Smooth muscle cell of the brain vasculature (primary cell): ENCODE measurements around the gene OTUB2.

Source experiments
- DNase-seq: peaks from one replicate; pipeline ENCODE4 v3.0.0-alpha.2; 2012; ENCODE audit warnings: low read depth, low spot score

The OTUB2 gene

DNA sequence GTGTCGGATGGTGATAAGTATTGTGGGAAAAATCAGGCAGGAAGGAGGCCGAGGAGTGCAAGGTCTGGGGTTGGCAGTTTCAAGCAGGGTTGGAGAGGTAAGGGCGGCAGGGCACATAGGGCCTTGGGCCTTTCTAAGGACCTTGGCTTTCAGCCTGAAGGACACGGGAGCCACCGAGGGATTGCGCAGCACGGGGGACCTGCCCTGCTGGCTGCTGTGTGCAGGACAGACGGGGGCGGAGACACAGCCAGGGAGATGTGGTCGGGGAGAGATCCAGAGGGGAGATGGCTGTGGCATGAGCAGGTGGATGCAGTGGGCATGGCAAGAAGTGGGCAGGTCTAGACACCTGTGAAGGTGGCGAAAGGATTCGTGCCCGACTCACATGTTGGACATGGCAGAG lies 14.7 kb downstream of the OTUB2 start:
- no peak for DNase-seq

DNA sequence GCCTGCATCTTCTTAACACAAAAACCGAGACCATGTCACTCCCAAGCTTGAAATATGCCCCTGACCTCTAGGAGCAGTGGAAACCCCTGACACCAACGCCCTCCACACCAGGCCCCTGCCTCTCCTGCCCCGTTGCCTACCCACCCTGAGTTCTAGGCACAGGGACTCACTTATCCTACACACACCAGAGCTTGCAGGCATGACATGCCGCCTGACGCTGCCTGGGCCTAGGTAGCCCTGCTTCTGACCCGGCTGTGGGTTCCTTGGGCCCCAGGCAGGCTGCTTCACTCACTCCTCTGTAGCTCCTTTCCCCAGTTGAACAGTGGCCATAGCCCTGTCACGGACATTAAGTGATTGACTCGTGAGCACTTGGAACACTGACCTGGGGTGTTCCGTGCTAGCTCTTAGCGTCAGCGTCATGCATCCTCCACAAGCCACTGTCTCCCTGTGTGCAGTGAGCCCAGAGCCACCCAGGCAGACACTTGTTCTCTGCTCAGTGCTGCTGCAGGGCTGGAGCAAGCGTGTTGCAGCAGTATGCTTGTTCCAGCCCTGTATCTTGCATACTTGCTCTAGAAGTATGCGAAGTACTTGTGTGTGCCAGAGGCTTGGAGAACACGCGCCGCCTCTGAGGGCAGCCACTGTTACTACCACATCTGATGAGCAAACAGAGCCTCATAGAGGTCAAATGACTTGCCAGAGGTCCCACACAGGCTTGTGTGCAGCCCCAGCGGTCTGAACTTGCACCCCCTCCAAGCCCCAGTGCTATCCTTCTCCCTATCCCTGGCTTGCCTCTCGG lies 15.6 kb downstream of the OTUB2 start:
- DNase-seq: no peak

GRCh38 chr14:94042433-94043091 lies 16.4 kb downstream of the OTUB2 start:
- DNase-seq: no peak

- no peak for DNase-seq
Observed at GRCh38 chr14:94043111-94043755, 17.1 kb downstream of the OTUB2 start.

DNA sequence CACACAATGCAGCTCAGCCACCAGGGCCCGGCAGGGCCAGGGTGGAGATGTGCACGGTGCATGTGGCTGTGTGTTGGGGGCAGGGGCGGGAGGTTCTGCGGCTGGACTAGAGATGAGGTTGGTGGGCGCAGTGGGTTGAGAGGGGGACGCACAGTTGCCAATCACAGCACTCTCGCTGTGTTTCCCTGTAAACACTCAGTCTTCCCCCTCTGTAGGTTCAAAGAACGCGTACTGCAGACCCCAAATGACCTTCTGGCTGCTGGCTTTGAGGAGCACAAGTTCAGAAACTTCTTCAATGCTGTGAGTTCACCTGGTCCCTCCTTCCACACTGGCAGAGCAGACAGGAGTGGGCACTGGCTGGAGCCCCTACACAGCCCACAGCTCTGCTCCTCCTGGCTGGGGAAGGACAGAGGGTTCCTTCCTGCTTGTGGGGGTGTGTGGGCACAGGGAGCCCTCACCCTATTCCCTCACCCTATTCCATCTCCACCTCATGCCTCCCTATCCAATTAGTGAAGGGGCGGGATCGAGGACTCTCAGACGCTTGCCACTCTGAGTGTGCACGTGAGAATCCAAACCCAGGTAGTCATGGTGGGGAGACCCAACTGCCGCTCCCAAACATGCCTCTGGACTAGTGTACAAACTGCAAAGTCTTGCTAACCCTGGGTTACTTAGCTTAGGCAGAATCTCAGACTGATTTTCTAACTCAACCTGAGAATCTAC lies 17.8 kb downstream of the OTUB2 start:
- DNase-seq: no peak

GRCh38 chr14:94044476-94045091 lies 18.4 kb downstream of the OTUB2 start:
- no peak for DNase-seq

DNA sequence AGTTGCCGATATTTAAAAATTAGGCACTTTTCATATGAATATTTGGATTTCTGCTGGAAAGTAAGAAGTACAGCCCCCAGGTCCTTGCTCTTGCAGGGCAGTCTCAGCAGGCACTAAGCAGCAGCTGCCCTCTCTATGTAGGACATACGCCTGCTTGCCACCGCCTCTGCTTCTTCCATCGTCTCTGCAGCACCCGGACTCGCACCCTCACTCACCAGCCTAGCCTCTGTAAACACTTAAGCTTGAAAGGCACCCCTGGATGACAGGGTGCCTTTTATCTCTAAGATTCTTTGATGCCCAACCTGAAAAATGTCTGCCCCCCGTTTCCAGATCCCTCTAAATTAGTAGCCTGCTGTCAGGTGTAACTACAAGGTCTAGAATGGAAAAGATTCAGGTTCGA lies 19.0 kb downstream of the OTUB2 start:
- DNase-seq: no peak

DNA sequence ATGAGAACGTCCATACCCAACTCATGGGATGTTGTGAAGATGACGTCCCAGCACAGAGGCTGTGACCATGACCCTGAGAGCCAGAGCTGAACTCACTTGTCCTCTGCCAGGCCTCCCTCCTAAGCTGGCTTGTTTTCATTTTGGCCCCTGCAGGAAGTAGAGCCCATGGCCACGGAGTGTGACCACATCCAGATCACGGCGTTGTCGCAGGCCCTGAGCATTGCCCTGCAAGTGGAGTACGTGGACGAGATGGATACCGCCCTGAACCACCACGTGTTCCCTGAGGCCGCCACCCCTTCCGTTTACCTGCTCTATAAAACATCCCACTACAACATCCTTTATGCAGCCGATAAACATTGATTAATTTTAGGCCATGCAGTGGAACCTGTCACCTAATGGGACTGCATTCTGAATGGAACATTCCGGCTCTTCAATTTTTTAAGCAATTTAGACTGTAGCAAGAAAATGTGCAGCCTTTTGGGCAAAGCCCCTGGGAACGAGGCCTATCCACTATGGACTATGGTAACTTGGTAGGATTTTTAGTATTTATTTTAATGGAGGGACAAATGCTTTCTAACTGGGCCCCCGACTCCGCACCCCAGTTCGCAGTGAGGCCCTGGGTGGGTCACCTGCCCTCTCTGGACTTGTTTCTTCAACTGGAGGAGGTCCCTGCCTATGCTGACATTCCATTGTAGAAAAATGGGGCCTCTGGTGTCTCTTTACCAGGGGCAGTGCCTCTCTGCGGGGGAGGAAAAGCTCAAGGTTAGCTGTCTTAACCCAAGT lies 19.6 kb downstream of the OTUB2 start:
- no peak for DNase-seq

DNA sequence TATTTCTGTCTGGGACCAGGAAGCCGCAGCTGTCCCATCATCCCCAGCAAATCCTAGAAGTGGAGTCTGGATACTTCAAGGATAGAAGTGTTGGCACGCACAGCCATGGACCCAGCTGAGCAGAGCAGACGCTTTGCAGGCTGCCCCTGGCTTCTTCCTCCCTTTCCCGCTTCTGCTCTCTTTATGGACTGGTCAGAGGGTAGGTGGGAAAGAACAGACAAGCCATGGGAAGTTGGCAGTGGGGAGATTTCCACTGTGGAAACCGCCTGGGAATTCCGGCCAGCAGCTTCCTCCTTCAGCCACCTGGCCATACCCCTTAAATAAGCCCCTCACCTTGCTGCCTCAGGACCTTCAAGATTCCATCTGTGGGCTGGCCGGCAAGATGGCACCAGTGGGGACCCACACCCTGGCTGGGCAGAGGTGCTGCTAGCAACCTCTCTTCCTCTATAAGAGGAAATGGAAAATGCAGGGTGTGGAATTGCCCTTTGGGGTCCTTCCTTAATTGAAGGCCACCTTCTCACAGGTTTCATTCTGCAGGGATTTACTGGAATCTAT lies 20.6 kb downstream of the OTUB2 start:
- DNase-seq: no peak

DNA sequence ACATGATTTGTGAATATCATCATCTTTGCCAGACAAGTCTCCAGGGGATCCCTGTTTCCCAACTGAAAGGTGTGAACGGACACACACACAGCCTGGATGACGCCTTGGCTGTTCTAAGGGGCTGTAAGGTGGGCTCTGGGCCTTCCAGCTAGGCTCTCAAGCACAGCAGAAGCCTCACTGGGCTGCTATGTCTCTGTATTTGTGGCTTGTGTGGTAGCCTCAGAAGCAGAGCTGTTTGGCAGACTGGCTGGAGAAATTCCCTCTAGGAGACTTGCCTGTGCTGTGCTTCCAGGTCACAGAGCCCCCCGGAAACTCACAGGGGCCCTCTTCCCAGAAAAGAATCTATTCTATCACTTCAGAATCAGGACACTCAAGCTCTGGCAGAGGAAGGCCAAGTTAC lies 21.4 kb downstream of the OTUB2 start:
- DNase-seq: no peak

DNA sequence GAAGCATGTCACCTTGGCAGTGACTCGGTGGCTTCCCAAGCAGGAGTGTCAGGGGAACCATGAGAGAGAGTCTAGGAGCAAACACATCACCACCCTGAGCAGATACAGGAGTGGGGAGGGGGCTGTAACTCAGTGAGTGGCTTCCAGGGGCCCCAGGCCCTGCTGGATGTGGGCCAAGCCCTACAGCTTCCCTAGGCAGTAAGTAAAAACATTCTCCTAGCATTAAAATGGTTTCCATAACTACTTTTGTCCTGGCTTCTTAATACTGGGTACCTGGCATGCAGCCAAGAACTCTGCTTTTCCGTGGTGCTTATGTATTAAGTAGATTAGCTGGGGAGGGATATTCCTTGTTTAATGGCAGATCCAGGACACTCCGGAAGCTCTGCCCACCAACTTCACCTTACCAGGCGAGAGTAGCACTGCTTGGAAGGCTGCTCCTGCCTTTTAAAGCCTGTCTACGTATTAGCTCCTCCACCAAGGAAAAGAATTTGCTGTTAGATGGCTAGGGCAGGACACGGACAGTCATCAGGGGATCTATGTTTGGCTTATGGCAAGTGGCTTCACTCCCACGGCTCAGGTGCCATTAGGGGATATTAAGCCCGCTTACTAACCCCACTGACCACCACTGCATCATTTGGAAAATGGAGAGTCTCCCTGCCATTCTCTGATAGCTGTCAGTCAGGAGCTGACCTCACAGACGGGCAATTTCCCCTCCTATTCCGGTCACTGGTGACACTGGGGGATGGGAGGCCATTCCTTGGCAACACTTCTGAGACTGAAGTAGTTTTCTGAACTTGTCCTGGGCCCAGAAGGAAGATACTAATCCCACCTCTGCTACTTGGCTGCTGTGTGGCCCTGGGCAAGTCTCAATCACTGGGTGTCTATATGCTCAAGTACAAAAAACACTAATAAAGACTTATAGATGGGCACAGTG lies 22.8 kb downstream of the OTUB2 start:
- no peak for DNase-seq

DNA sequence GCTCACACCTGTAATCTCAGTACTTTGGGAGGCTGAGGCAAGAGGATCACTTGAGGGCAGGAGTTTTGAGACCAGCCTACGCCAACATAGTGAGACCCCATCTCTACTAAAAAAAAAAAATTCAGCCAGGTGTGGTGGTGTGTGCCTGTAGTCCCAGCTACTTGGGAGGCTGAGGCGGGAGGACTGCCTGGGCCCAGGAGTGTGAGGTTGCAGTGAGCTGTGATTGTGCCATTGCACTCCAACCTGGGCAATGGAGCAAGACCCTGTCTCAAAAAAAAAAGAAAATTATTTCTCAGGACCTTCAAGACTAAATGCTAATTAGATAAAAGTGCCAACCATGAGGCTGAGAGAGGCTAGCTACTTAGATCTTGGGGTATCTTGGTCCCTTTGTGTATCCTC lies 23.5 kb downstream of the OTUB2 start:
- DNase-seq: no peak

GRCh38 chr14:94050231-94050880 lies 24.2 kb downstream of the OTUB2 start:
- DNase-seq: no peak

DNA sequence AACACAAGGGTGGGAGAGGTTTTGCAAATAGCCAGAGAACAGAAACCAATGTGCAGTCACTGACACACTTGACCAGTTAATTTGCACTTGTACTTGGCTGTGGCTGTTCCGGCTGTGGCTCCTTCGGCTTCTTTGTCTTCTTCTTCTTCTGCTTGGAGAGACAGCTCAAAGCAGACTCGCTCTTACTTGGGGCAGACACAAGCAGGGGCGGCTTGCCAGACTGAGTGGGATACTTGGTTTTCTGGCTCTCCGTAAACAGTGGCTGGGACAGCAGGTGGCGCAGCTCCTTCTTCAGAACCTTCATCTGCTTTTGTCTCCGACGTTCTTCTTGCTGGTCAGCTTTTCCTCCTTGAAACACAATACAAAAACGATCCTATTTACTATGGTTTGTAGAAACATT lies 25.0 kb downstream of the OTUB2 start:
- DNase-seq: no peak

GRCh38 chr14:94051779-94052178 lies 25.6 kb downstream of the OTUB2 start:
- no peak for DNase-seq

- DNase-seq: no peak
Observed at GRCh38 chr14:94052199-94052598, 26.1 kb downstream of the OTUB2 start.

- DNase-seq: no peak
Observed at GRCh38 chr14:94052662-94053061, 26.5 kb downstream of the OTUB2 start.

- no peak for DNase-seq
Observed at GRCh38 chr14:94054401-94054800, 28.3 kb downstream of the OTUB2 start.

- no peak for DNase-seq
Observed at GRCh38 chr14:94054936-94055335, 28.8 kb downstream of the OTUB2 start.
